GM12892 (cell line): Measurements from ENCODE around the gene HNRNPA1.

Source experiments
- POLR2AphosphoS5 ChIP-seq: IDR thresholded peaks from 2 replicates; pipeline ENCODE4 v1.6.1; 2011; ENCODE audit warnings: low read depth, low read length, control low read depth
- TAF1 ChIP-seq: IDR thresholded peaks from 2 replicates; pipeline ENCODE4 v1.6.1; 2011; ENCODE audit warnings: low read depth, mild to moderate bottlenecking, control low read depth, low read length, borderline replicate concordance

DNA sequence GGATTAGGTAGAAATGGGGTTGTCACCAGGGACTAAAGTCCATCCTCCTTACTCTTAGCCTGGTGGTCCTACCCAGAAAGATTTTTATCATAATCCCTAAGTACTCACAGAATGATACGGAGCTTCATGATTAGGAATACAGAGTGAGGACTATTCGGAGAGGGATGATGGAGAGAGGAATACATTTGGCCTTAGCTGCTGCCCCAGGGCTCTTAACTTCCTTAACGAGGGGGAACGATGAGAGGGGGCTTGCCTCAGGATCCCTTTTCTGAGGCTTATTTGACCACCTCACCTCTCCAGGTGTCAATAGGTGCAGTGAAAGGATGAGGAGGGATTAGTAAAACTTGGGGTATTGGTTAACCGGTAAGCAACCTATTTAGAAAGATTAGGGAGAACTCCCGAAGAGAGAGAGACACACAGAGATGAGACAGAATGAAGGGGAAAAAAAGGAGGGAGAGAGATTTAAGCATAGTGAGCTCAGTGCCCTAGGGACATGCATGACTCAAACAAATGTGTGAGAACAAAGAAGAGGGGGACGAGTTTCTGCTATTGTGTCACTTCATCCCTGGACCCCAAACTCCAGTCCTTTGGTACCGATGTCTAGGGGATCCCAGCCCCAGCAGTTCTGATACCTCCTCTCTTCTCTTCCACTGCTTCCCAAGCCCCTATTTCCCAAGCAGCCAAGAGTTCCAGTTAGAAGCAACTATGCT is 19.1 kb downstream of the HNRNPA1 start:
- TF ChIP-seq POLR2AphosphoS5 (no peak), TAF1 (no peak)
